Measurements from ENCODE around the gene PTPN18. TPM values are rescaled to one million over a fixed set of nuclear protein-coding genes. Genes with fewer than 3 reads are reported as not detected.

Gene PTPN18
- total RNA-seq, 1 experiment from 2014 or later, result 16.3 TPM

DNA sequence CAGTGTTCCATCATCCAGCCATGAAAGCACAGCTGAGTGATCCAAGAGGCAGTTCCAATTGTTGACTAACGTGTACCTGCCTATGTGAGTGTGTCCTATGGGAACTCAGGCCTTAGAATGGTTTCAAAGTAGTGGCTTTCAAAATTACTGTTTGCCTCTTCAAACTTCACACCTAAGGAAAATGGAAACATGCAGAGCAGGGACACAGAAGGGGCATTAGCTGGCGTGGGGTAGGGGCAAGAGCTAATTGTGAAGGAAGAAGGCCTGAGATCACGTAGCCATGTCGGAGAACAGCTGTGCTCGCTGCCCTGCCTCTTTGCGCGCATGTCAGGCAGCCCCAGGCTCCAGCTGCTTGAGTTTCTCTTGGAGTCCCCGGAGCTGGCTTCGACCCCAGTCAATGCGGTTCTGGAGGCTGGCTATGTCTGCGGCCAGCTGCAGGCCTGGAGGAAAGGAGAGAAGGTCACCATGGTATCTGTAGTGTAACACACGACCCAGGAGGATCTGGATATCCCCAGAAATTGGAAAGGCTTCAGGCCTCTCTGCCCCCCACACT is 17.0 kb upstream of the PTPN18 start:
- no peak overlapping the region for H2BK120ac ChIP-seq (ENCODE audit: low read depth, low read length, poor library complexity, severe bottlenecking)
- H3K27ac ChIP-seq (ENCODE audit: insufficient read length, low read depth, low read length), result no peak overlapping the region
- Mint-ChIP-seq H3K9me3 (no peaks in the 10 kb centered on the region; a peak in 2 of 5 replicates), H3K27ac (no peak overlapping the region), H3K36me3 (ENCODE audit: insufficient read depth in 1 of 3, low read depth in 3 of 3) (peaks cover 22 to 30% (median 25%) of the 10 kb centered on the region in 3 experiments), H3K27me3 (ENCODE audit: low read depth) (peaks cover 12% of the 10 kb centered on the region), H3K4me1 (peaks cover 15 to 18% of the 10 kb centered on the region in 2 experiments), H3K4me3 (no peak overlapping the region)
- no peak for DNase-seq
- no peaks in the 10 kb centered on the region for H3K9me3 ChIP-seq (ENCODE audit: control insufficient read depth, low read depth, low read length)
- no CpG with 5 or more reads among the region's 12 CpGs for WGBS (ENCODE audit: extremely low coverage, insufficient read length, low lambda C conversion rate)
- no peak overlapping the region for H3K4me2 ChIP-seq (ENCODE audit: insufficient read depth, insufficient read length, low read length)
- no peak overlapping the region for H2BK12ac ChIP-seq (ENCODE audit: insufficient read length, low read depth, low read length)
- no peak overlapping the region for H2BK15ac ChIP-seq (ENCODE audit: low read depth, low read length)
- H2BK5ac ChIP-seq (ENCODE audit: insufficient read length, low read length), result no peak overlapping the region
- H2AK5ac ChIP-seq (ENCODE audit: insufficient read length, low read length), result no peak overlapping the region
- H3K4me1 ChIP-seq (ENCODE audit: insufficient read depth, low read length), result peaks cover 7% of the 10 kb centered on the region; the same call in 1 of the 2 replicates
- no peak overlapping the region for H4K5ac ChIP-seq (ENCODE audit: insufficient read length, low read depth, low read length)
- H3K9ac ChIP-seq (ENCODE audit: extremely low read depth, insufficient read length, low read length), result no peak overlapping the region
- no peak overlapping the region for H4K91ac ChIP-seq (ENCODE audit: insufficient read length, low read depth, low read length)
- TF ChIP-seq, protein P1, sequence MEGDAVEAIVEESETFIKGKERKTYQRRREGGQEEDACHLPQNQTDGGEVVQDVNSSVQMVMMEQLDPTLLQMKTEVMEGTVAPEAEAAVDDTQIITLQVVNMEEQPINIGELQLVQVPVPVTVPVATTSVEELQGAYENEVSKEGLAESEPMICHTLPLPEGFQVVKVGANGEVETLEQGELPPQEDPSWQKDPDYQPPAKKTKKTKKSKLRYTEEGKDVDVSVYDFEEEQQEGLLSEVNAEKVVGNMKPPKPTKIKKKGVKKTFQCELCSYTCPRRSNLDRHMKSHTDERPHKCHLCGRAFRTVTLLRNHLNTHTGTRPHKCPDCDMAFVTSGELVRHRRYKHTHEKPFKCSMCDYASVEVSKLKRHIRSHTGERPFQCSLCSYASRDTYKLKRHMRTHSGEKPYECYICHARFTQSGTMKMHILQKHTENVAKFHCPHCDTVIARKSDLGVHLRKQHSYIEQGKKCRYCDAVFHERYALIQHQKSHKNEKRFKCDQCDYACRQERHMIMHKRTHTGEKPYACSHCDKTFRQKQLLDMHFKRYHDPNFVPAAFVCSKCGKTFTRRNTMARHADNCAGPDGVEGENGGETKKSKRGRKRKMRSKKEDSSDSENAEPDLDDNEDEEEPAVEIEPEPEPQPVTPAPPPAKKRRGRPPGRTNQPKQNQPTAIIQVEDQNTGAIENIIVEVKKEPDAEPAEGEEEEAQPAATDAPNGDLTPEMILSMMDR (conservative IDR thresholded peaks at IDR 0.05), result no peak
- H3K27me3 ChIP-seq (ENCODE audit: insufficient read depth, low read length), result no peaks in the 10 kb centered on the region
- H3K14ac ChIP-seq (ENCODE audit: insufficient read depth, low read length), result no peak overlapping the region
- H2AFZ ChIP-seq (ENCODE audit: low read length), result no peak overlapping the region
- peaks cover 5% of the 10 kb centered on the region for H3K23me2 ChIP-seq (ENCODE audit: insufficient read length, low read depth, low read length, poor library complexity, severe bottlenecking)
- no peak overlapping the region for H3K18ac ChIP-seq (ENCODE audit: insufficient read length, low read depth, low read length)
- H3K79me2 ChIP-seq (ENCODE audit: insufficient read depth, low read length), result no peaks in the 10 kb centered on the region; the same call in 1 of the 2 replicates
- no peak overlapping the region for H3K4ac ChIP-seq (ENCODE audit: low read depth, low read length)
- H4K8ac ChIP-seq (replicated peaks; ENCODE audit: insufficient read length, low read depth, low read length), result no peak overlapping the region
- H2BK20ac ChIP-seq (ENCODE audit: low read depth, low read length, poor library complexity, severe bottlenecking), result no peak overlapping the region
- no peak overlapping the region for H3T11ph ChIP-seq (ENCODE audit: low read length)
- H3K56ac ChIP-seq (ENCODE audit: insufficient read length, low read depth, low read length), result no peak overlapping the region
- H3K23ac ChIP-seq (ENCODE audit: insufficient read length, low read depth, low read length), result no peak overlapping the region
- H3K79me1 ChIP-seq (ENCODE audit: insufficient read depth, low read depth, low read length, poor library complexity, severe bottlenecking), result no peaks in the 10 kb centered on the region
- H4K20me1 ChIP-seq (ENCODE audit: control insufficient read depth, insufficient read depth, insufficient read length), result no peaks in the 10 kb centered on the region
